ENCODE measurements around the gene SH3BP4. TPM values are rescaled to one million over a fixed set of nuclear protein-coding genes. Genes with fewer than 3 reads are reported as not detected.
A peak's percentile ranks its signal among the peaks of the same experiment; 100 is the strongest.

The SH3BP4 gene
- total RNA-seq, 1 donor from 2014 or later, result 4.6 TPM

- no peak for DNase-seq (ENCODE audit: low spot score)
These were observed 132.0 kb downstream of the SH3BP4 start for GRCh38 chr2:235083822-235084221.

GRCh38 chr2:235084424-235084823 lies 132.6 kb downstream of the SH3BP4 start:
- DNase-seq (ENCODE audit: low spot score), result no peak

GRCh38 chr2:235085476-235085875 lies 133.7 kb downstream of the SH3BP4 start:
- DNase-seq (ENCODE audit: low spot score), result no peak

GRCh38 chr2:235086481-235087184 lies 134.8 kb downstream of the SH3BP4 start:
- no peak for DNase-seq (ENCODE audit: low spot score)

- peak; percentile 19 for DNase-seq (ENCODE audit: low spot score)
These were observed 136.1 kb downstream of the SH3BP4 start for GRCh38 chr2:235087832-235088495.

- peak; percentile 14 for DNase-seq (ENCODE audit: low spot score)
These were observed 136.7 kb downstream of the SH3BP4 start for GRCh38 chr2:235088496-235088921.

- DNase-seq (ENCODE audit: low spot score), result no peak
These were observed 139.6 kb downstream of the SH3BP4 start for GRCh38 chr2:235091421-235091820.

GRCh38 chr2:235091983-235092382 lies 140.2 kb downstream of the SH3BP4 start:
- no peak for DNase-seq (ENCODE audit: low spot score)

- no peak for DNase-seq (ENCODE audit: low spot score)
These were observed 140.8 kb downstream of the SH3BP4 start for GRCh38 chr2:235092433-235093223.

- DNase-seq (ENCODE audit: low spot score), result no peak
These were observed 142.6 kb downstream of the SH3BP4 start for GRCh38 chr2:235094457-235094856.

- no peak for DNase-seq (ENCODE audit: low spot score)
These were observed 143.8 kb downstream of the SH3BP4 start for GRCh38 chr2:235095569-235095968.

GRCh38 chr2:235096447-235096846 lies 144.6 kb downstream of the SH3BP4 start:
- DNase-seq (ENCODE audit: low spot score), result no peak

- DNase-seq (ENCODE audit: low spot score), result no peak
These were observed 145.4 kb downstream of the SH3BP4 start for GRCh38 chr2:235097196-235097595.

- no peak for DNase-seq (ENCODE audit: low spot score)
These were observed 146.5 kb downstream of the SH3BP4 start for GRCh38 chr2:235098269-235098668.

GRCh38 chr2:235098736-235099494 lies 147.1 kb downstream of the SH3BP4 start:
- DNase-seq (ENCODE audit: low spot score), result peak; percentile 38

GRCh38 chr2:235102896-235103295 lies 151.1 kb downstream of the SH3BP4 start:
- no peak for DNase-seq (ENCODE audit: low spot score)
